Body of pancreas (tissue), 4 donors: ENCODE data around the gene RFC2.

ENCODE experiments used
- POLR2A ChIP-seq, 3 donors: fragments of 450-650 bp; IDR thresholded peaks; one replicate each; pipeline ENCODE4 v1.6.1; 2016; ENCODE audit warnings: antibody characterized with exemption in 3 of 3, mild to moderate bottlenecking in 2 of 3
- TF ChIP-seq, protein P1 (sequence below), 7 experiments: fragments of 450-650 bp in 4 of 7; fragments of 200-600 bp in 3 of 7; sonication (generic) in 3 of 7; IDR thresholded peaks; one replicate each; pipeline ENCODE4 v1.5.1; 2016 to 2019; ENCODE audit warnings: antibody characterized with exemption in 7 of 7

DNA sequence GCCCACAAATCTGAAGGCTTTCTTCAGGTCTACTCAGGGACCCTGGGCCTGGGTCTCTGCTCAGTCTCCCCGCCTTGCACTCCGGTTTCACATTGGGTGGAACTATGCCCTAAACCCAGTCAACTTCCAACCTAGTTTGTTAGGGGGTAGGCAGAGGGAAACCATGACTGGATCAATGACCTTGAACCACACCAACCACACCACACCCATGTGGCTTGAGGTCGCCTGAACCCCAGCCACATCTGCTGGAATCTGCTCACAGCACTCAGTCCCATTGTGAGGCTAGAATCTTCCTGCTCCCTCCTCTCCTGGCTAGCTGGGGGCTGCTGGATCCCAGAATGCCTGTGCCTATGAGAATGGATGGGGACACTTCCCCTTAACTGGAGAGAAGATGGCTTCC lies 17.9 kb downstream of the RFC2 start:
- TF ChIP-seq, protein P1, sequence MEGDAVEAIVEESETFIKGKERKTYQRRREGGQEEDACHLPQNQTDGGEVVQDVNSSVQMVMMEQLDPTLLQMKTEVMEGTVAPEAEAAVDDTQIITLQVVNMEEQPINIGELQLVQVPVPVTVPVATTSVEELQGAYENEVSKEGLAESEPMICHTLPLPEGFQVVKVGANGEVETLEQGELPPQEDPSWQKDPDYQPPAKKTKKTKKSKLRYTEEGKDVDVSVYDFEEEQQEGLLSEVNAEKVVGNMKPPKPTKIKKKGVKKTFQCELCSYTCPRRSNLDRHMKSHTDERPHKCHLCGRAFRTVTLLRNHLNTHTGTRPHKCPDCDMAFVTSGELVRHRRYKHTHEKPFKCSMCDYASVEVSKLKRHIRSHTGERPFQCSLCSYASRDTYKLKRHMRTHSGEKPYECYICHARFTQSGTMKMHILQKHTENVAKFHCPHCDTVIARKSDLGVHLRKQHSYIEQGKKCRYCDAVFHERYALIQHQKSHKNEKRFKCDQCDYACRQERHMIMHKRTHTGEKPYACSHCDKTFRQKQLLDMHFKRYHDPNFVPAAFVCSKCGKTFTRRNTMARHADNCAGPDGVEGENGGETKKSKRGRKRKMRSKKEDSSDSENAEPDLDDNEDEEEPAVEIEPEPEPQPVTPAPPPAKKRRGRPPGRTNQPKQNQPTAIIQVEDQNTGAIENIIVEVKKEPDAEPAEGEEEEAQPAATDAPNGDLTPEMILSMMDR (IDR thresholded peaks at IDR 0.05), result no peak
- no peak for TF ChIP-seq POLR2A (IDR thresholded peaks at IDR 0.05)
